ENCODE measurements around the gene MTAP.

MTAP gene

DNA sequence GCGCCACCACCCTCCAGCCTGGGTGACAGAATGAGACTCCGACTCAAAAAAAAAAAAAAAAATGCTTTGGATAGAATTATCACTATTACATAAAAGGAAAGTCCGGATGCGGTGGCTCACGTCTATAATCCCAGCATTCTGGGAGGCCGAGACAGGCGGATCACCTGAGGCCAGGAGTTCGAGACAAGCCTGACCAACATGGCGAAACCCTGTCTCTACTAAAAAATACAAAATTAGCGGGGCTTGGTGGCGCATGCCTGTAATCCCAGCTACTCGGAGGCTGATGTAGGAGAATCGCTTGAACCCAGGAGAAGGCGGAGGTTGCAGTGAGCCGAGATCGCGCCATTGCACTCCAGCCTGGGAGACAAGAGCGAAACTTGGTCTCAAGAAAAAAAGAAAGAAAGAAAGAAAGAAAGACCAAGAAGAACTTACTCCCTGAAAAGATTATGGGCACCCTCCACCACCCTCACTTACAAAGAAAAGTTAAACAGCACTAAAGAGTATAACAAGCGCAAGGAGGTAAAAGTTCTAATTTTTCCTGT is 174.0 kb downstream of the MTAP start:
- peak overlapping the region in 1 of 2 donors; percentile 31 for H3K27ac Mint-ChIP-seq
- H3K4me3 Mint-ChIP-seq = no peak overlapping the region
- H3K4me1 Mint-ChIP-seq = peaks cover 21% of the 10 kb centered on the region
- no peak for ATAC-seq
- peaks cover 93% of the 10 kb centered on the region for H3K27me3 Mint-ChIP-seq
- no peak for DNase-seq
- no peaks in the 10 kb centered on the region for H3K9me3 Mint-ChIP-seq

DNA sequence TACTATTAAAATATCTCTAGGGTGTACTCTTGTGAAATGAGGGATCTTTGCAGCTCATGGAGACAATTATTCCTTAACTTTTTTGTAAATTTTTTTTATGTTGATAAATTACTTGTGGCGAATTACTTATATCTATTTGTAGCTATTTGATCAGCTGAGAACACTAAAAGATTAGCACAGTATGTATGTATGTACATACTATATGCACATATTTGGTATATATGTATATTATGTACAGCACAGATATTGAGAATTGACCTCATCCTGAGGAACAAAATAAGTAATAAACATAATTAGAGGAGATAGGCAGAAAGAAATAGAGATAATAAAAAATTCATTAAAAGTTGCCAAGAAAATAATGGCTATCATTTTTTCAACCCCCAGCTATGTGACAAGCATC is 180.0 kb downstream of the MTAP start:
- Mint-ChIP-seq H3K27ac (no peak overlapping the region), H3K9me3 (no peaks in the 10 kb centered on the region), H3K4me1 (no peaks in the 10 kb centered on the region), H3K4me3 (no peak overlapping the region), H3K27me3 (peaks cover 80% of the 10 kb centered on the region)
- DNase-seq (no peak), ATAC-seq (no peak)

DNA sequence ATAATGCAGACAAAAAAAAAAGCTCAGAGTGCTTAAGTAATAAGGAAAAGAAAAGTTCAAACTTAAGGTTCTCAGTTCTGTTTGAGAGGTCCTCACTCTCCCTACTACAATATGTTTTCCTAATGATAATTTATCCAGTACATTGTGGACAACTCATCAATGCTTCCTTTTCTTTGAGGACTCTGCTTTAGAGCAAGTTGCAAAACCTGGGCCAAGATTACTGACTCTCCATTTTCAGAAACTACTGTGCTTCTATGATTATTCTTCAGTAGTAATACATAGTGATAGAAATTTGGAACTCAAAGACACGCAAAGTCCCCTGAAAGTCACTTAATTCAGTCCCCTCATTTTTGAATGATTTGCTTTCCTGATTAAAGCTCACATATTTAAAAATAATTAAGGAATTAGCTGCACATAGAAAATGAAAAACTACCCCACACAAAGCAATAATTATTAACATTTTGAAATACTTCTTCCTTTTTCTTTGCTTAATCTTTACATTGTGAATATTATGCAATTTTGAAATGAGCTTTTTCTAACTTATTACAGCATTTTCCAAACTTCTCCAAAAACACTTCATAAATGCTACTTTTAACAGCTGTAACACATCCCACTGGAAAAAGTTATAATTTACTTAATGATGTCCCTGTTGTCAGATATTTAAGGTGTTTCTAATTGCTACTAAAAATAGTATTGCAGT is 180.6 kb downstream of the MTAP start:
- no peak for ATAC-seq
- H3K9me3 Mint-ChIP-seq = no peaks in the 10 kb centered on the region
- no peak for DNase-seq
- no peaks in the 10 kb centered on the region for H3K4me1 Mint-ChIP-seq
- no peak overlapping the region for H3K27ac Mint-ChIP-seq
- no peak overlapping the region for H3K4me3 Mint-ChIP-seq
- peaks cover 82% of the 10 kb centered on the region for H3K27me3 Mint-ChIP-seq

DNA sequence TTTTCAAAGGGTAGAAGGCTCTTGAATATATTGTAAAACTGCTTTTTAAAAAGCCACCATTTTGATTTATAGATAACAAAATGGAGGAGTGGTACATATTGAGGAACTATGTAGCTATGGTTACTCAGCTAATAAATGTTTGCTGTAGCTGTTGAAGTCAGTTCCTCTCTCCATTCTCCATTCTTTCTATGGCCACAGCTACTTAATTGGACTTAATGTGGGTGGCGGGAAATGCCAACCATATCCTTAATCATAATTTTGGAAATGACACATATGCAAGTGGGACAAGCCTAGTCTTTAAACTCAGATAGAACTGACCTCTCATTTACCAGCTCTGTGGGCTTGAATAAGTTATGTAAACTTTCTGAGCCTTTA is 181.1 kb downstream of the MTAP start:
- Mint-ChIP-seq H3K4me3 (no peak overlapping the region), H3K27ac (no peak overlapping the region), H3K4me1 (no peaks in the 10 kb centered on the region), H3K27me3 (peaks cover 84% of the 10 kb centered on the region), H3K9me3 (no peaks in the 10 kb centered on the region)
- ATAC-seq = no peak
- DNase-seq = no peak

DNA sequence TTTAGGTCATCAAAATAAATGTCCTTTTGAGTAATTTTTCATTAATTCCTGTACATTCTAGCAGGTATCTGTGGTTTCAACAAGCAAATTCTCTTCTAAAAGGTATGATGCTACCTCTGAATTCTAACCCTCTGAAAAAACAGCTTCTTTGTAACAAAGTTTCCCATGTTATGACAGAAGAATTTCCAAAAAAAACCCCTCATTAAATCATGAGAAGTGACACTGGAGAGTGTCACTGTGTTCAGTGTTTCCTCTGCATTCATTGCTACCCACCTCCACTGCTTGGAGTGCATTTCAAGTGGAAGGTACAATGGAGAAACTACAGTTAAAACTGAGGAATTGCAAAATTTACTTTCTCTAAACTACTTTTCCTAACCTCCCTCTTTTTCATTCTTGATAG is 181.7 kb downstream of the MTAP start:
- Mint-ChIP-seq H3K27me3 (peaks cover 84% of the 10 kb centered on the region), H3K4me3 (no peak overlapping the region), H3K9me3 (no peaks in the 10 kb centered on the region), H3K27ac (no peak overlapping the region), H3K4me1 (no peaks in the 10 kb centered on the region)
- ATAC-seq (no peak), DNase-seq (no peak)

DNA sequence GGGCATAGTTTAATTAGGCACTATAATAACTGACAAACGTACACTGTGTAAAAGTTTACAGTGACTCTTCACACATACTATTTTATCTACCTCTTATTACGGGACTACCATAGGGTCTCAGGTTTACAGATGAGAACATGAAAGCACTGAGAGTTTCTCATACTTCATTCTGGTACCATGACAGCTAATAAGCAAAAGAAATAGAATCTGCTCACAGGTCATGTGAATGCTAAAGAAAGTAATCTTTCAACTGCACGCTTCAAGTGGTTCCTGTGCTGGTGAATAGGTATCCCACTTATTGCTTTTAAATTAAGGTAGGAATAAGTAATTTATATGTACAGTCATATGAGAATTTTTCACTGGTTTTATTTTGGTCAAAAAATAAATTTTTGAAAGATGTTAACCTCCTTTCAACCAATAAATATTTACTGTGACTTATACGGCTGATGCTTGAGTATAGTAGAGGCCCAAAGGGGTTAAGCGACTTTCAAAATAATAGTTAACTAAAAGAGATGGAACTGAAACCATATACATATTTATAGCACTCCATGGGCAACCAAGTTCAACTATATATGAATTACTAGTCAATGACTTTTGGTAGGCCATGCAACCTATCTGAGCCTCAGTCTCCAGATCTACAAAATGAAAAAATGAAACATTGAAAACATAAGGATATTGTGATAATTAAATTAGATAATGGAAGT is 183.7 kb downstream of the MTAP start:
- Mint-ChIP-seq H3K4me1 (peaks cover 13% of the 10 kb centered on the region), H3K4me3 (no peak overlapping the region), H3K9me3 (peaks cover 0 to 7% of the 10 kb centered on the region in 2 donors), H3K27ac (no peak overlapping the region), H3K27me3 (peaks cover 88% of the 10 kb centered on the region)
- DNase-seq (no peak), ATAC-seq (no peak)

Measured in stimulated activated naive CD8-positive, alpha-beta T cell treated with anti-CD3 and anti-CD28 coated beads, Interleukin-15, amount 100 ng/mL, for 72 hours (primary cell).